Measurements from ENCODE around the gene LCN6.
A peak's percentile ranks its signal among the peaks of the same experiment; 100 is the strongest.

LCN6 gene

GRCh38 chr9:136782452-136782851 is 34.1 kb upstream of the LCN6 start:
- no peak overlapping the region for H3K27ac ChIP-seq

GRCh38 chr9:136779808-136780207 is 31.5 kb upstream of the LCN6 start:
- no peak for TF ChIP-seq CTCF (conservative IDR thresholded peaks at IDR 0.05; ENCODE audit: low read depth, low read length)
- H3K27me3 ChIP-seq (ENCODE audit: insufficient read depth, low read depth): peaks cover 64% of the 10 kb centered on the region
- no peak overlapping the region for H3K9ac ChIP-seq
- H3K4me1 ChIP-seq (ENCODE audit: low read depth, poor library complexity, severe bottlenecking): peaks cover 20% of the 10 kb centered on the region
- no peak overlapping the region for H2AFZ ChIP-seq (ENCODE audit: low read depth)
- no peak overlapping the region for H3K4me3 ChIP-seq (IDR thresholded peaks at IDR 0.05; ENCODE audit: insufficient read depth, low read depth, low read length)
- no peaks in the 10 kb centered on the region for H4K20me1 ChIP-seq (ENCODE audit: insufficient read depth)
- H3K27ac ChIP-seq: no peak overlapping the region
- no peaks in the 10 kb centered on the region for H3K79me2 ChIP-seq (ENCODE audit: insufficient read depth, low read depth)
- no peaks in the 10 kb centered on the region for H3K36me3 ChIP-seq (ENCODE audit: insufficient read depth)
- no peak overlapping the region for H3K4me2 ChIP-seq

More at GRCh38 chr9:136782452-136782851, 34.1 kb upstream of the LCN6 start:
- no peak overlapping the region for H2AFZ ChIP-seq (ENCODE audit: low read depth)
- H3K4me2 ChIP-seq: no peak overlapping the region
- no peak overlapping the region for H3K4me3 ChIP-seq (IDR thresholded peaks at IDR 0.05; ENCODE audit: insufficient read depth, low read depth, low read length)
- peaks cover 54% of the 10 kb centered on the region for H3K27me3 ChIP-seq (ENCODE audit: insufficient read depth, low read depth)
- no peaks in the 10 kb centered on the region for H3K36me3 ChIP-seq (ENCODE audit: insufficient read depth)
- H3K4me1 ChIP-seq (ENCODE audit: low read depth, poor library complexity, severe bottlenecking): peaks cover 32% of the 10 kb centered on the region
- TF ChIP-seq CTCF (conservative IDR thresholded peaks at IDR 0.05; ENCODE audit: low read depth, low read length): no peak
- no peaks in the 10 kb centered on the region for H3K79me2 ChIP-seq (ENCODE audit: insufficient read depth, low read depth)
- no peak overlapping the region for H3K9ac ChIP-seq
- no peaks in the 10 kb centered on the region for H4K20me1 ChIP-seq (ENCODE audit: insufficient read depth)

- no peak overlapping the region for H2AFZ ChIP-seq (ENCODE audit: low read depth)
- H3K4me3 ChIP-seq (IDR thresholded peaks at IDR 0.05; ENCODE audit: insufficient read depth, low read depth, low read length): no peak overlapping the region
- no peaks in the 10 kb centered on the region for H4K20me1 ChIP-seq (ENCODE audit: insufficient read depth)
- H3K9ac ChIP-seq: no peak overlapping the region
- H3K27ac ChIP-seq: no peak overlapping the region
- peak overlapping the region; percentile 22; the same call in 1 of the 2 replicates for H3K4me2 ChIP-seq
- no peak for TF ChIP-seq CTCF (conservative IDR thresholded peaks at IDR 0.05; ENCODE audit: low read depth, low read length)
- no peaks in the 10 kb centered on the region for H3K36me3 ChIP-seq (ENCODE audit: insufficient read depth)
- H3K27me3 ChIP-seq (ENCODE audit: insufficient read depth, low read depth): peaks cover 64% of the 10 kb centered on the region
- no peaks in the 10 kb centered on the region for H3K79me2 ChIP-seq (ENCODE audit: insufficient read depth, low read depth)
- H3K4me1 ChIP-seq (ENCODE audit: low read depth, poor library complexity, severe bottlenecking): peaks cover 7% of the 10 kb centered on the region
These were observed 29.0 kb upstream of the LCN6 start for GRCh38 chr9:136777359-136777758.

GRCh38 chr9:136776947-136777346 is 28.6 kb upstream of the LCN6 start:
- TF ChIP-seq CTCF (conservative IDR thresholded peaks at IDR 0.05; ENCODE audit: low read depth, low read length): no peak
- Histone ChIP-seq H3K4me3 (IDR thresholded peaks at IDR 0.05; ENCODE audit: insufficient read depth, low read depth, low read length) (no peak overlapping the region), H2AFZ (ENCODE audit: low read depth) (no peak overlapping the region), H3K27me3 (ENCODE audit: insufficient read depth, low read depth) (peaks cover 63% of the 10 kb centered on the region), H3K36me3 (ENCODE audit: insufficient read depth) (no peaks in the 10 kb centered on the region), H4K20me1 (ENCODE audit: insufficient read depth) (no peaks in the 10 kb centered on the region), H3K27ac (no peak overlapping the region), H3K9ac (no peak overlapping the region), H3K4me1 (ENCODE audit: low read depth, poor library complexity, severe bottlenecking) (peaks cover 7% of the 10 kb centered on the region), H3K4me2 (peak overlapping the region; percentile 22; the same call in 1 of the 2 replicates), H3K79me2 (ENCODE audit: insufficient read depth, low read depth) (no peaks in the 10 kb centered on the region)

Data from KMS-11 (cell line).